H1 (cell line): ENCODE measurements around the gene ABHD14A.
"Not testable (repeated sequence)": the region's sequence is repeated elsewhere in the genome, so short reads cannot be mapped to it uniquely, and the experiment has no call there.

Experiments
- BCL11A ChIP-seq, 2 experiments: IDR thresholded peaks; one replicate each; pipeline ENCODE4 v1.6.1; 2011; ENCODE audit warnings: low read depth in 2 of 2, low read length in 2 of 2, mild to moderate bottlenecking in 2 of 2
- CTCF ChIP-seq, 3 experiments: IDR thresholded peaks; 1 replicate in 2 of 3; 2 replicates in 1 of 3; pipeline versions ENCODE4 v1.5.1 to v1.6.1; 2011; ENCODE audit warnings: low read length in 3 of 3, mild to moderate bottlenecking in 3 of 3, inconsistent platforms in 2 of 3, low read depth in 1 of 3, moderate library complexity in 1 of 3; ENCODE audit not compliant: insufficient read depth in 1 of 3; ENCODE audit errors: control extremely low read depth in 1 of 3
- SP2 ChIP-seq: IDR thresholded peaks from 2 replicates; pipeline ENCODE4 v1.6.1; 2012; ENCODE audit warnings: mild to moderate bottlenecking, low read length, inconsistent platforms

DNA sequence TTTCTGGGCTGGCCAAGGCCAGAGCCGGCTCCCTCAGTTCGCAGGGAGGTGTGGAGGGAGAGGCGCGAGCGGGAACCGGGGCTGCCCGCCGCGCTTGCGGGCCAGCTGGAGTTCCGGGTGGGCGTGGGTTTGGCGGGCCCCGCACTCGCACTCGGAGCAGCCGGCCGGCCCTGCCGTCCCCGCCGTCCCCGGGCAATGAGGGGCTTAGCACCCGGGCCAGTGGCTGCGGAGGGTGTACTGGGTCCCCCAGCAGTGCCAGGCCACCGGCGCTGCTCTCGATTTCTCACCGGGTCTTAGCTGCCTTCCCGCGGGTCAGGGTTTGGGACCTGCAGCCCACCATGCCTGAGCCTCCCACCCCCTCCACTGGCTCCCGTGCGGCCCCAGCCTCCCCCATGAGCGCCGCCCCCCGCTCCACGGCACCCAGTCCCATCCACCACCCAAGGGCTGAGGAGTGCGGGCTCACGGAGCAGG, 15.7 kb downstream of the ABHD14A start:
- TF ChIP-seq SP2; CTCF (IDR thresholded peaks at IDR 0.05; ENCODE audit: control extremely low read depth in 1 of 3, insufficient read depth in 1 of 3, low read depth in 1 of 3, low read length in 3 of 3); BCL11A (IDR thresholded peaks at IDR 0.05; ENCODE audit: low read depth in 2 of 2, low read length in 2 of 2): not testable (repeated sequence)
